LNCaP clone FGC (cell line): ENCODE results near the gene DNAJC11.
A peak's percentile ranks its signal among the peaks of the same experiment; 100 is the strongest.

Experiments
- DNase-seq: peaks from one replicate; pipeline ENCODE4 v3.0.0-alpha.2; 2011; ENCODE audit warnings: low read depth
- H3K4me3 ChIP-seq: 2 replicates; pipeline ENCODE4 v1.5.1; 2011; ENCODE audit warnings: mild to moderate bottlenecking, low read depth, low read length, control low read depth
- TF ChIP-seq, protein P1 (sequence below): IDR thresholded peaks from 2 replicates; pipeline ENCODE4 v1.5.1; 2012; ENCODE audit warnings: mild to moderate bottlenecking; ENCODE audit not compliant: control insufficient read depth, insufficient read depth; ENCODE audit errors: extremely low read depth

DNAJC11 gene

GRCh38 chr1:6625584-6626149, 75.9 kb downstream of the DNAJC11 start:
- peak overlapping the region; percentile 78 for H3K4me3 ChIP-seq
- DNase-seq: no peak
- TF ChIP-seq, protein P1, sequence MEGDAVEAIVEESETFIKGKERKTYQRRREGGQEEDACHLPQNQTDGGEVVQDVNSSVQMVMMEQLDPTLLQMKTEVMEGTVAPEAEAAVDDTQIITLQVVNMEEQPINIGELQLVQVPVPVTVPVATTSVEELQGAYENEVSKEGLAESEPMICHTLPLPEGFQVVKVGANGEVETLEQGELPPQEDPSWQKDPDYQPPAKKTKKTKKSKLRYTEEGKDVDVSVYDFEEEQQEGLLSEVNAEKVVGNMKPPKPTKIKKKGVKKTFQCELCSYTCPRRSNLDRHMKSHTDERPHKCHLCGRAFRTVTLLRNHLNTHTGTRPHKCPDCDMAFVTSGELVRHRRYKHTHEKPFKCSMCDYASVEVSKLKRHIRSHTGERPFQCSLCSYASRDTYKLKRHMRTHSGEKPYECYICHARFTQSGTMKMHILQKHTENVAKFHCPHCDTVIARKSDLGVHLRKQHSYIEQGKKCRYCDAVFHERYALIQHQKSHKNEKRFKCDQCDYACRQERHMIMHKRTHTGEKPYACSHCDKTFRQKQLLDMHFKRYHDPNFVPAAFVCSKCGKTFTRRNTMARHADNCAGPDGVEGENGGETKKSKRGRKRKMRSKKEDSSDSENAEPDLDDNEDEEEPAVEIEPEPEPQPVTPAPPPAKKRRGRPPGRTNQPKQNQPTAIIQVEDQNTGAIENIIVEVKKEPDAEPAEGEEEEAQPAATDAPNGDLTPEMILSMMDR: no peak

- TF ChIP-seq, protein P1: no peak
- peak within 1 kb of the TSS; percentile 78 for H3K4me3 ChIP-seq
- no peak for DNase-seq
Measured at GRCh38 chr1:6624710-6625583, 76.7 kb downstream of the DNAJC11 start, which contains the start of gene THAP3. Gene THAP3, plus strand, starts transcription at chr1:6624868. Its CDS starts 351 bp downstream, at chr1:6625219.

- DNase-seq: peak; percentile 63
- TF ChIP-seq, protein P1: no peak
- no peak overlapping the region for H3K4me3 ChIP-seq
Measured at GRCh38 chr1:6623269-6623965, 78.2 kb downstream of the DNAJC11 start.

GRCh38 chr1:6622396-6623152, 79.0 kb downstream of the DNAJC11 start:
- TF ChIP-seq, protein P1: no peak
- DNase-seq: no peak
- no peak overlapping the region for H3K4me3 ChIP-seq

DNA sequence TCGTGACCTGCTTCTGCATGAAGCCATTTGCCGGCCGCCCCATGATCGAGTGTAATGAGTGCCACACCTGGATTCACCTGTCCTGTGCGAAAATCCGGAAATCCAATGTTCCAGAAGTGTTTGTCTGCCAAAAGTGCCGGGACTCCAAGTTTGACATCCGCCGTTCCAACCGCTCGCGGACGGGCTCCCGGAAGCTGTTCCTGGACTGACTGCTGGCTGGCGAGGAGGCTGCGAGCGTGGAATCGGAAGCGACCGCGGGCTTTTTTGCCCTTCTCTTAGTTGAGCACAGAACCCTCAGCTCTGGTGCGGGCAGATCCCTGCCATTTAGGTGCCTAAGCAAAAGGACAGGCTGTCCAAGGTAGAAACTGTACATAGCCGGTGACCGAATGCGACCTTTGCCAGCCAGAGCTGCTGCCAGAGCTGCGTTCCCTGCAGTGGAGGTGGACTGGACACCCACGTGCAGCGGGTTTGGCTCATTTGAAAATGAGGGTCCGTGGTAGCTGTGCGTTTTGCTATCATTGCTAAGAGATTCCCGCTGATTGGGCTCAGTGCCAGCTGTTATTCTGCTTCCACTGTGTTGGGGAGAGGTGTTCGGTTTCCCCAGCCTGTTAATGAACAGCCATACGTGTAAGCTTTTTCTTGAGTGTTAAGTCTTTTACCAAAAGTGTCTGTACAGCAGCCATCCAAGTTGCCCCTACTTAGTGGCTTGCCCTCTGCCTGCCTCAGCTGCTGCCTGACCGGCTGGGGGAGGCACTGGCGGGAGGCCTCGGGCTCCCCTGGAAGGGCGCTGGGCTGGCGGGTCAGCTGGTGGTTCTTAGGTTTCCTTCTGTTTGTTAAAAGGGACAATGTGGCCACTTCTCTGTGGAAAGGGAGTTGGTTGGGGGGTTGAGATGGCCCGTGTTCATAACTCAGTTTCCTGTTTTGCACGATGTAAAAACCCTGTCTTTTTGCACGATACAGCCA, 79.9 kb downstream of the DNAJC11 start:
- DNase-seq: no peak
- H3K4me3 ChIP-seq: no peak overlapping the region
- TF ChIP-seq, protein P1: no peak
